H9 (cell line): Measurements from ENCODE around the gene POU2AF3. TPM values are rescaled to one million over a fixed set of nuclear protein-coding genes. Genes with fewer than 3 reads are reported as not detected.

Source experiments
- DNase-seq: peaks from one replicate; pipeline ENCODE4 v3.0.0-alpha.2; 2017
- H2AFZ ChIP-seq: one replicate; pipeline ENCODE4 v1.6.1; 2013; ENCODE audit warnings: mild to moderate bottlenecking, low read length, control low read depth, moderate library complexity
- H2AK5ac ChIP-seq: 2 replicates; pipeline ENCODE4 v1.6.1; 2013; ENCODE audit warnings: low read length, control low read depth, mixed read lengths; ENCODE audit not compliant: insufficient read length
- H2BK120ac ChIP-seq: one replicate; pipeline ENCODE4 v1.6.1; 2013; ENCODE audit warnings: low read depth, mild to moderate bottlenecking, low read length, control low read depth, inconsistent platforms; ENCODE audit not compliant: poor library complexity, severe bottlenecking
- H2BK12ac ChIP-seq: 2 replicates; pipeline ENCODE4 v1.6.1; 2013; ENCODE audit warnings: low read length, control low read depth, mixed read lengths, low read depth; ENCODE audit not compliant: insufficient read length
- H2BK15ac ChIP-seq: 2 replicates; pipeline ENCODE4 v1.6.1; 2013; ENCODE audit warnings: low read depth, low read length, control low read depth
- H2BK20ac ChIP-seq: one replicate; pipeline ENCODE4 v1.6.1; 2013; ENCODE audit warnings: low read depth, mild to moderate bottlenecking, low read length, control low read depth, inconsistent platforms; ENCODE audit not compliant: poor library complexity, severe bottlenecking
- H2BK5ac ChIP-seq: 2 replicates; pipeline ENCODE4 v1.6.1; 2013; ENCODE audit warnings: low read length, control low read depth, mixed read lengths; ENCODE audit not compliant: insufficient read length
- H3K14ac ChIP-seq: 2 replicates; pipeline ENCODE4 v1.6.1; 2013; ENCODE audit warnings: low read length, control low read depth; ENCODE audit not compliant: insufficient read depth
- H3K18ac ChIP-seq: 2 replicates; pipeline ENCODE4 v1.6.1; 2013; ENCODE audit warnings: low read depth, mild to moderate bottlenecking, mixed read lengths, low read length, control low read depth; ENCODE audit not compliant: insufficient read length
- H3K23ac ChIP-seq: 2 replicates; pipeline ENCODE4 v1.6.1; 2013; ENCODE audit warnings: low read length, control low read depth, mixed read lengths, low read depth; ENCODE audit not compliant: insufficient read length
- H3K23me2 ChIP-seq: 2 replicates; pipeline ENCODE4 v1.6.1; 2013; ENCODE audit warnings: low read depth, mild to moderate bottlenecking, mixed read lengths, low read length, control low read depth; ENCODE audit not compliant: insufficient read length, poor library complexity, severe bottlenecking
- H3K27ac ChIP-seq: 2 replicates; pipeline ENCODE4 v1.5.1; 2013; ENCODE audit warnings: low read length, control low read depth, mixed read lengths, low read depth; ENCODE audit not compliant: insufficient read length
- H3K27me3 ChIP-seq: 2 replicates; pipeline ENCODE4 v1.6.1; 2013; ENCODE audit warnings: low read length, control low read depth, inconsistent platforms; ENCODE audit not compliant: insufficient read depth
- H3K4ac ChIP-seq: 2 replicates; pipeline ENCODE4 v1.6.1; 2013; ENCODE audit warnings: low read depth, mild to moderate bottlenecking, control low read depth, inconsistent platforms, low read length, moderate library complexity
- H3K4me1 ChIP-seq: 2 replicates; pipeline ENCODE4 v1.6.1; 2013; ENCODE audit warnings: low read length, control low read depth, inconsistent platforms; ENCODE audit not compliant: insufficient read depth
- H3K4me2 ChIP-seq: 2 replicates; pipeline ENCODE4 v1.6.1; 2013; ENCODE audit warnings: low read length, control low read depth, mixed read lengths; ENCODE audit not compliant: insufficient read length, insufficient read depth
- H3K56ac ChIP-seq: 2 replicates; pipeline ENCODE4 v1.6.1; 2013; ENCODE audit warnings: low read depth, mild to moderate bottlenecking, mixed read lengths, low read length, control low read depth; ENCODE audit not compliant: insufficient read length
- H3K79me1 ChIP-seq: 2 replicates; pipeline ENCODE4 v1.6.1; 2013; ENCODE audit warnings: low read depth, mild to moderate bottlenecking, moderate library complexity, low read length, control low read depth, inconsistent platforms; ENCODE audit not compliant: insufficient read depth, poor library complexity, severe bottlenecking
- H3K79me2 ChIP-seq: 2 replicates; pipeline ENCODE4 v1.6.1; 2013; ENCODE audit warnings: low read length, control low read depth, inconsistent platforms; ENCODE audit not compliant: insufficient read depth
- H3K9ac ChIP-seq: 2 replicates; pipeline ENCODE4 v1.6.1; 2013; ENCODE audit warnings: low read length, control low read depth, mixed read lengths; ENCODE audit not compliant: insufficient read length; ENCODE audit errors: extremely low read depth
- H3K9me3 ChIP-seq: one replicate; pipeline ENCODE4 v1.6.1; 2013; ENCODE audit warnings: low read depth, low read length, inconsistent platforms; ENCODE audit not compliant: control insufficient read depth
- H3T11ph ChIP-seq: one replicate; pipeline ENCODE4 v1.6.1; 2013; ENCODE audit warnings: mild to moderate bottlenecking, low read length, control low read depth, inconsistent platforms
- H4K20me1 ChIP-seq: one replicate; pipeline ENCODE4 v1.6.1; 2013; ENCODE audit not compliant: control insufficient read depth, insufficient read length, insufficient read depth
- H4K5ac ChIP-seq: 2 replicates; pipeline ENCODE4 v1.6.1; 2013; ENCODE audit warnings: low read depth, mild to moderate bottlenecking, mixed read lengths, low read length, control low read depth; ENCODE audit not compliant: insufficient read length
- H4K8ac ChIP-seq: replicated peaks from 2 replicates; pipeline ENCODE4 v1.6.1; 2013; ENCODE audit warnings: low read length, control low read depth, mixed read lengths, low read depth; ENCODE audit not compliant: insufficient read length
- H4K91ac ChIP-seq: 2 replicates; pipeline ENCODE4 v1.6.1; 2013; ENCODE audit warnings: low read depth, mild to moderate bottlenecking, moderate library complexity, mixed read lengths, low read length, control low read depth; ENCODE audit not compliant: insufficient read length
- H3K27ac Mint-ChIP-seq, 3 experiments: 2 replicates in 2 of 3; 3 replicates in 1 of 3; pipeline ENCODE4 v1.8.0; 2020 to 2021; ENCODE audit warnings: mixed read lengths in 3 of 3, mild to moderate bottlenecking in 1 of 3, moderate library complexity in 1 of 3
- H3K27me3 Mint-ChIP-seq: 2 replicates; pipeline ENCODE4 v1.8.0; 2021; ENCODE audit warnings: low read depth, mild to moderate bottlenecking, moderate library complexity, mixed read lengths
- H3K36me3 Mint-ChIP-seq, 3 experiments: 2 replicates in 2 of 3; 3 replicates in 1 of 3; pipeline ENCODE4 v1.8.0; 2020 to 2021; ENCODE audit warnings: low read depth in 3 of 3, mixed read lengths in 3 of 3; ENCODE audit not compliant: insufficient read depth in 1 of 3
- H3K4me1 Mint-ChIP-seq, 2 experiments: 2 replicates each; pipeline ENCODE4 v1.8.0; 2020; ENCODE audit warnings: mixed read lengths in 2 of 2
- H3K4me3 Mint-ChIP-seq, 2 experiments: 2 replicates in 1 of 2; 3 replicates in 1 of 2; pipeline ENCODE4 v1.8.0; 2020 to 2021; ENCODE audit warnings: mild to moderate bottlenecking in 2 of 2, mixed read lengths in 2 of 2, moderate library complexity in 1 of 2
- H3K9me3 Mint-ChIP-seq, 2 experiments: 2 replicates in 1 of 2; 3 replicates in 1 of 2; pipeline ENCODE4 v1.8.0; 2020; ENCODE audit warnings: mild to moderate bottlenecking in 2 of 2, mixed read lengths in 2 of 2, moderate library complexity in 1 of 2
- WGBS: extraction: QIAGEN DNeasy Blood & Tissue Kit; methylation state at CpG from one replicate; pipeline ENCODE4 v1.1.7; 2013; ENCODE audit warnings: missing lambda C conversion rate, low lambda C conversion rate, mixed read lengths; ENCODE audit not compliant: insufficient read length; ENCODE audit errors: extremely low coverage; 5-methylcytosine and 5-hydroxymethylcytosine counted together
- total RNA-seq: library from RNA; stranded (reverse); gene quantifications from 2 replicates; pipeline ENCODE4 v1.2.1, GENCODE V29; 2021
- TF ChIP-seq, protein P1 (sequence below): fragments of 200-600 bp; sonication (generic); conservative IDR thresholded peaks from 3 replicates; pipeline ENCODE4 v1.8.0; 2021; ENCODE audit warnings: antibody characterized with exemption, mild to moderate bottlenecking

POU2AF3 gene
- total RNA-seq, 1 experiment from 2014 or later: 0.52 TPM

GRCh38 chr11:111258046-111258445 lies 40.3 kb upstream of the POU2AF3 start:
- H3K23ac ChIP-seq: no peak overlapping the region
- H3K79me1 ChIP-seq: no peaks in the 10 kb centered on the region
- H3K4me1 ChIP-seq: no peaks in the 10 kb centered on the region
- no peaks in the 10 kb centered on the region; the same call in 1 of the 2 replicates for H3K27me3 Mint-ChIP-seq
- TF ChIP-seq, protein P1, sequence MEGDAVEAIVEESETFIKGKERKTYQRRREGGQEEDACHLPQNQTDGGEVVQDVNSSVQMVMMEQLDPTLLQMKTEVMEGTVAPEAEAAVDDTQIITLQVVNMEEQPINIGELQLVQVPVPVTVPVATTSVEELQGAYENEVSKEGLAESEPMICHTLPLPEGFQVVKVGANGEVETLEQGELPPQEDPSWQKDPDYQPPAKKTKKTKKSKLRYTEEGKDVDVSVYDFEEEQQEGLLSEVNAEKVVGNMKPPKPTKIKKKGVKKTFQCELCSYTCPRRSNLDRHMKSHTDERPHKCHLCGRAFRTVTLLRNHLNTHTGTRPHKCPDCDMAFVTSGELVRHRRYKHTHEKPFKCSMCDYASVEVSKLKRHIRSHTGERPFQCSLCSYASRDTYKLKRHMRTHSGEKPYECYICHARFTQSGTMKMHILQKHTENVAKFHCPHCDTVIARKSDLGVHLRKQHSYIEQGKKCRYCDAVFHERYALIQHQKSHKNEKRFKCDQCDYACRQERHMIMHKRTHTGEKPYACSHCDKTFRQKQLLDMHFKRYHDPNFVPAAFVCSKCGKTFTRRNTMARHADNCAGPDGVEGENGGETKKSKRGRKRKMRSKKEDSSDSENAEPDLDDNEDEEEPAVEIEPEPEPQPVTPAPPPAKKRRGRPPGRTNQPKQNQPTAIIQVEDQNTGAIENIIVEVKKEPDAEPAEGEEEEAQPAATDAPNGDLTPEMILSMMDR: no peak
- H2BK15ac ChIP-seq: no peak overlapping the region
- H3K9me3 ChIP-seq: no peaks in the 10 kb centered on the region
- H2BK120ac ChIP-seq: no peak overlapping the region
- H3K9ac ChIP-seq: no peak overlapping the region
- H3K27ac Mint-ChIP-seq: no peak overlapping the region
- no peak overlapping the region for H3K4ac ChIP-seq
- H3K27me3 ChIP-seq: no peaks in the 10 kb centered on the region
- H3K56ac ChIP-seq: no peak overlapping the region
- no peak overlapping the region for H4K8ac ChIP-seq
- no CpG with 5 or more reads among the region's 4 CpGs for WGBS
- no peaks in the 10 kb centered on the region for H3K36me3 Mint-ChIP-seq
- no peaks in the 10 kb centered on the region for H3K9me3 Mint-ChIP-seq
- no peak overlapping the region for H2AFZ ChIP-seq
- H2AK5ac ChIP-seq: no peak overlapping the region
- H4K91ac ChIP-seq: no peak overlapping the region
- no peak overlapping the region for H3K4me2 ChIP-seq
- no peaks in the 10 kb centered on the region for H4K20me1 ChIP-seq
- H4K5ac ChIP-seq: no peak overlapping the region
- DNase-seq: no peak
- H2BK20ac ChIP-seq: no peak overlapping the region
- no peak overlapping the region for H3T11ph ChIP-seq
- H2BK5ac ChIP-seq: no peak overlapping the region
- H2BK12ac ChIP-seq: no peak overlapping the region
- no peak overlapping the region for H3K4me3 Mint-ChIP-seq
- no peaks in the 10 kb centered on the region for H3K23me2 ChIP-seq
- H3K18ac ChIP-seq: no peak overlapping the region
- H3K4me1 Mint-ChIP-seq: no peaks in the 10 kb centered on the region
- H3K27ac ChIP-seq: no peak overlapping the region
- H3K79me2 ChIP-seq: no peaks in the 10 kb centered on the region
- H3K14ac ChIP-seq: no peak overlapping the region
